ENCODE results near the gene PLVAP. TPM values are rescaled to one million over a fixed set of nuclear protein-coding genes. Genes with fewer than 3 reads are reported as not detected.
A peak's percentile ranks its signal among the peaks of the same experiment; 100 is the strongest.

PLVAP gene
- total and polyA plus RNA-seq, 5 donors from 2014 or later, result not detected

DNA sequence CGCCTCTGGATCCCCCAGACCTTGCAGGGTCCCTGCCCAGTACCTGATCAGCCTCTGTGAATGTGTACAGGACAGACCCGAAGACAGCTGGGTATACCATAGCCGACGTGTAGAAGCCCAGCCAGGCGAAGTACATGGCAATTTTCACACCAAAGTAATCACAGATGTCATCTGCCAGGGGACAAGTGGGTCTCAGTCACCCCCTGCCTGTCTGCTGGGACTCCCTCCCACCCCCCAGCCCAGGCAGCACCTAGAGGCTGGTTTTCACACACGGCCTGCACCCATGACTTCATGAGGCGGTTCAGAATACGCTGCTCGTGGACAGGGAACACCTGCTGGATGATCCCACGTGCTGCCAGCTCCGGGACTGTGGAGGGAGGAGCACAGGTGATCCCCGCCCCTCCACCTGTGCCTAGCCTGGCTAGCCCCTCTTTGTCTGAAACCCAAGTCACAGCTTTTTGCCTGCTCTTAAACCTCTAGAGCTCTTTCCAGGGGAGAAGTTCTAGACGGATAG lies 46.0 kb downstream of the PLVAP start:
- Mint-ChIP-seq H3K36me3 (no peaks in the 10 kb centered on the region), H3K9me3 (no peaks in the 10 kb centered on the region), H3K27ac (no peak overlapping the region), H3K27me3 (peaks cover 9% of the 10 kb centered on the region), H3K4me3 (peak overlapping the region in 3 of 4 donors; percentile 27 to 86 (median 75)), H3K4me1 (peaks cover 5 to 33% (median 12%) of the 10 kb centered on the region in 4 donors)
- no peak for ATAC-seq (ENCODE audit: low read depth in 2 of 2)
- DNase-seq, result no peak
- Histone ChIP-seq H3K27ac (ENCODE audit: insufficient read depth, low read length, poor library complexity, severe bottlenecking) (no peak overlapping the region), H3K27me3 (ENCODE audit: control insufficient read depth, insufficient read depth, low read length) (no peaks in the 10 kb centered on the region), H3K9me3 (ENCODE audit: control insufficient read depth in 2 of 2, low read length in 2 of 2) (no peaks in the 10 kb centered on the region), H3K4me3 (ENCODE audit: low read depth, low read length) (no peak overlapping the region), H3K4me1 (ENCODE audit: control insufficient read depth, insufficient read depth, low read length, poor library complexity, severe bottlenecking) (peaks cover 43% of the 10 kb centered on the region), H3K36me3 (ENCODE audit: control insufficient read depth, insufficient read depth, low read length) (no peaks in the 10 kb centered on the region)

DNA sequence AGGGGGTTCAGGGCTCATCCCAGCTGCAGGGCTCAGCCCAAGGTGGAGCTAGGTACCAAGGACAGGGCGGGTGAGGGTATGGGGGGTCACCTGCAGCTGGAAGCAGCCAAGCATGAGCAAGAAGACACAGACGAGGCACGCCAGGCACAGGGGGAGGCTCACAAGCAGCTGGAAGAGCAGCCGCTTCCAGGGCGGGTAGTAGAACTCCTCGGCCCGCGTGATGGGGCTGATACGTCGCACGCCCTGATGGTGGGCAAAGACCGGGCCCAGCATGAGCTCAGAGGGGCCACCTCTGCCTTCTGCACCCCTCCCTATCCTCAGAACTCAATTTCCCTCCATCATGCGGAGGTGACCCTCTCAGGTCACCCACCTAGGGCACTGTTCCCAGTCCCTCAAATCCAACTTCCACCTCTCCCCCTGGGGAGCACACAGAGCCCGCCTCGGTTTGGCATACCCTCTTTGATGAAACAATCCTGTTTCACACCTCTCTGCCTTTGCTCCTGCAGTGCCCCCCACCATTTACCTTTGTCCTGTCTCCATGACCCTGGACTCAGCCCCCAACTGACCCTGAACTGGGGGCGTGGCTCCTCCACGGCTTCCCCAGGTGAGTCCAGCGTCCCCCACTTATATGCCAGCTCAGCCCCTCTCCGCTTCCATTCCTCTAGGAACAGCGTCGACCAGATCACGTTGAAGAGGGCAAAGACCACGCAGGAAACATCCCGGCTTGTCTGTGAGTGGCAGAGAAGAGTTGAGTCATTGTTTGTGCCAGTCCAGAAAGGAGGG lies 46.7 kb downstream of the PLVAP start:
- Mint-ChIP-seq H3K9me3 (no peaks in the 10 kb centered on the region), H3K36me3 (no peaks in the 10 kb centered on the region), H3K4me3 (peak overlapping the region; percentile 27 to 86 (median 68)), H3K4me1 (peaks cover 5 to 31% (median 14%) of the 10 kb centered on the region in 4 donors), H3K27me3 (peaks cover 9% of the 10 kb centered on the region), H3K27ac (no peak overlapping the region)
- H3K4me1 ChIP-seq (ENCODE audit: control insufficient read depth, insufficient read depth, low read length, poor library complexity, severe bottlenecking), result peaks cover 41% of the 10 kb centered on the region
- no peaks in the 10 kb centered on the region for H3K36me3 ChIP-seq (ENCODE audit: control insufficient read depth, insufficient read depth, low read length)
- ATAC-seq (ENCODE audit: low read depth in 2 of 2) (no peak), DNase-seq (no peak)
- no peaks in the 10 kb centered on the region for H3K9me3 ChIP-seq (ENCODE audit: control insufficient read depth in 2 of 2, low read length in 2 of 2)
- H3K27ac ChIP-seq (ENCODE audit: insufficient read depth, low read length, poor library complexity, severe bottlenecking), result no peak overlapping the region
- no peak overlapping the region for H3K4me3 ChIP-seq (ENCODE audit: low read depth, low read length)
- H3K27me3 ChIP-seq (ENCODE audit: control insufficient read depth, insufficient read depth, low read length), result no peaks in the 10 kb centered on the region

DNA sequence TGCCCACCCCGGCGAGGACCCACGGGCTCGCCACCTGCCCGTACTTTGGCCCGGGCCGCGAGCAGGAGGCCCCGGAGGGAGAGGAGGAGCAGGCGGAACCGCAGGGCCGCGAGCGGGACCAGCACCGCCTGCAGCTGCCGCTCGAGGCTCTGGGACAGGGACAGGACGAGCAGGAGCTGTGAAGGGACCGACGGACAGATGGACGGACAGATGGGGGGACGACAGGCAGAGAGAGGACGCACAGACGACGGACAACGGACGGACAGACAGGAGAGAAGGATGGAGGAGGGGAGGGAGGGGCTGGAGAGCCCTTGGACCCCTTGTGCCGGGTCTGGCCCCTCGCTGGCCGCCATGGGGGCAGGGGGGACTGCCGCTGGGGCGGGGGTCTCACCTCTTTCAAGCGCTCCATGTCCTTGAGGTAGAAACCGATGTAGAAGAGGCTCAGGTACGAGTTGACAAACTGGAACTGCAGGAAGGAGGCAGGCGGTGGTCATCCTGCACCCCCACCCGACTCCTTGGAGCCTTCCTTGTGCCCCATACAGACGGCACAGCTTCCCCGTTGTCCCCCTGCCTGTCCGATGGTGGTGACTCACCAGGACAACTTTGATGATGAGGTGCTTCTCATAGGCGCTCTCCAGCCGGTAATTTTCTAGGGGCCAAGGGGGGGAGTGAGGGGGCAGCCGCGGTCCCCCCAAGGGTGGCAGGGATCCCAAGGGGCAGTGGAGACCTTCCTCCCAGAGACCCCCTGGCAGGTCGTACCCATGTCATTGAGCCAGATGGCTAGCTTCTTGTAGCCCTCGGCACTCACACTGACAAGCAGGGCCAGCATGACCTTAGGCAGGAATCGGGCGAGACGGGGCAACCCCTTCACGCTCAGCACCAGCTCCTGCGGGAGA lies 47.5 kb downstream of the PLVAP start:
- no peak overlapping the region for H3K27ac ChIP-seq (ENCODE audit: insufficient read depth, low read length, poor library complexity, severe bottlenecking)
- no peak overlapping the region for H3K4me3 ChIP-seq (ENCODE audit: low read depth, low read length)
- no peaks in the 10 kb centered on the region for H3K9me3 ChIP-seq (ENCODE audit: control insufficient read depth in 2 of 2, low read length in 2 of 2)
- H3K27ac Mint-ChIP-seq, result no peak overlapping the region
- no peaks in the 10 kb centered on the region for H3K36me3 ChIP-seq (ENCODE audit: control insufficient read depth, insufficient read depth, low read length)
- no peak for ATAC-seq (ENCODE audit: low read depth in 2 of 2)
- peaks cover 9% of the 10 kb centered on the region for H3K27me3 Mint-ChIP-seq
- peak overlapping the region; percentile 21 to 70 (median 54) for H3K4me3 Mint-ChIP-seq
- no peaks in the 10 kb centered on the region for H3K36me3 Mint-ChIP-seq
- H3K27me3 ChIP-seq (ENCODE audit: control insufficient read depth, insufficient read depth, low read length), result no peaks in the 10 kb centered on the region
- peaks cover 34% of the 10 kb centered on the region for H3K4me1 ChIP-seq (ENCODE audit: control insufficient read depth, insufficient read depth, low read length, poor library complexity, severe bottlenecking)
- no peaks in the 10 kb centered on the region for H3K9me3 Mint-ChIP-seq
- H3K4me1 Mint-ChIP-seq, result peaks cover under 1 to 25% (median 11%) of the 10 kb centered on the region in 4 donors
- no peak for DNase-seq

DNA sequence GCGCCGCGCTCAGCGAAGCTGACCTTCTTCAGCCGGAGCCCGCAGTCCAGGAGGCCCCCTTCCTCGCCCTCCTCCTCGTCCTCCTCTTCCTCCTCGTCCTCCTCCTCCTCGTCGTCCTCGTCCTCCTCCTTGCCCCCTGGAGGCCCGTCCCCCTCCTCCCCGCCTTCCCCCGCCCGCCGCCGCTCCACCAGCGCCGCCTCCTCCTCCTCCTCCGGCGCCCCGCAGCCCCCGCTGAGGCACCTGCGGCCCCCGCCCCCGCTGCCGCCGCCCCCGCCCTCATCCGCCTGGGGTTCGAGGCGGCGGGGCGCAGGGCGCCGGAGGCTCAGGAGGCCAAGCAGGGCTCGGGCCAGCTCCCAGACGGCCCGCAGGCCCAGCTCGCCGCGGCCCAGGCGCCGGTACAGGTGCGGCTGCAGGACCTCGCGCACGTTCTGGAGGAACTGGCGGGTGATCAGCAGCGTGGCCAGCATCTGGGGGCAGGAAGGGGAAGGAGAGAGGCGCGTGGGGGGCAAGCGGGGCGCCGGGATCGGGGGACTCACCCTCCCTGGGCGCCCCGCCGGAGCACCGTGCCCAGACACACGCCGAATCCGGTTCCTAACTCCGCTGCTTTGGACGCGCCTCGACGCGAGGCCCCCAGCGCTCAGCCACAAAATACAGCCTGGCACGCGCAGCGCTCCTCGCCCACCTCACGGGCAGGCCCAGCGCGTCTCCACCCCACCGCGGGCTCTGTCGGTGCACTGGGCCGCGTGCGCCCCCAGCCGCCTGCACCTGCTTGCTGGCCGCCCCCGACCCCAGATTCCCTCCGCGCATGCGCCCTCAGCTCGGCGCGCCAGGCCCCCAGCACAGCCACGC lies 48.4 kb downstream of the PLVAP start:
- H3K4me1 ChIP-seq (ENCODE audit: control insufficient read depth, insufficient read depth, low read length, poor library complexity, severe bottlenecking), result peaks cover 28% of the 10 kb centered on the region
- no peak overlapping the region for H3K27ac Mint-ChIP-seq
- H3K27me3 ChIP-seq (ENCODE audit: control insufficient read depth, insufficient read depth, low read length), result no peaks in the 10 kb centered on the region
- peak overlapping the region in 2 of 4 donors; percentile 85 to 88 for H3K4me3 Mint-ChIP-seq
- DNase-seq, result peak in 2 of 3 donors; percentile 31 to 39
- no peaks in the 10 kb centered on the region for H3K9me3 ChIP-seq (ENCODE audit: control insufficient read depth in 2 of 2, low read length in 2 of 2)
- peaks cover 6% of the 10 kb centered on the region for H3K27me3 Mint-ChIP-seq
- peak; percentile 25 to 26 for ATAC-seq (ENCODE audit: low read depth in 2 of 2)
- no peak overlapping the region for H3K4me3 ChIP-seq (ENCODE audit: low read depth, low read length)
- no peaks in the 10 kb centered on the region for H3K36me3 Mint-ChIP-seq
- peaks cover 0 to 21% (median 7%) of the 10 kb centered on the region in 4 donors for H3K4me1 Mint-ChIP-seq
- peak overlapping the region; percentile 63 for H3K27ac ChIP-seq (ENCODE audit: insufficient read depth, low read length, poor library complexity, severe bottlenecking)
- no peaks in the 10 kb centered on the region for H3K36me3 ChIP-seq (ENCODE audit: control insufficient read depth, insufficient read depth, low read length)
- no peaks in the 10 kb centered on the region for H3K9me3 Mint-ChIP-seq

DNA sequence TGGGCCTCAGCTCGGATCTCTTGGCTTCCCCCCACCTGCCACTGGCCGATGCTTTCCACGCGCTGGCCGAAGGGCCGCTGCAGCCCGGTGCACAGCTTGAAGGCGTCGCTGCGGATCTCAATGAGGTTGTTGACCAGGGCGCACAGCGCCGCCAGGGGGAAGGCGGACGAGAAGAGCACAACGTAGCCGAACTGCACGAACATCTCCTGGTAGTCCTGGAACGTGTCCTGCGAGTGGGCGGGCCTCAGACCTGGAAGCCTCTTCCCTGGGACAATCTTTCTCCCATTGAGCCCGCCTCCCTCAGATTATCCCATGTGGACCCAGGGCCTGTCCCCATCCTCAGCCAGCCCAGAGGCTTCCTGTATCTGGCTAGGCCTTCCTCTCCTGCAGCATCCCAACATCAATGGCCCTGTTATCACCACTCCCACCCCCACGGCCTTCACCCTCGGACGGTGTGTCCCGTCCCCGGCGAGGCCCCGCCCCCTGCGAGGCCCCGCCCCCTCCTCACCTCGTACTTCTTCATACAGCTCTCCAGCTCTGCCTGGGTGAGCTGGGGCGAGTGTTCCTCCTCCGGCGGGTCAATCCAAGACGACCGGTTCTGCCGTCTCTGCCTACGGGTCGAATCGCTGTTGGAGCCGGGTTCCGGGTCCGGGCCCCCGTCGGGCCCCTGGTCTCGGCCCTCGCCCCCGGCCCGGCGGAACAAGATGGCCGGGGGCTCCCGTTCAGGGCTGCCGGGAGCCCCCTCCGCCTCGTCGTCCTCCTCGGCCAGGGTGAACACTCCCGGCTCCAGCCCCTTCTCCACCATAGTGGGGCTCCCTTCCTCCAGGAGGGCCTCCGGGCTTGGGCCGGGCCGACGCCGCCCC lies 49.3 kb downstream of the PLVAP start:
- H3K4me3 Mint-ChIP-seq, result peak overlapping the region; percentile 35 to 88 (median 81)
- peak; percentile 65 to 71 for ATAC-seq (ENCODE audit: low read depth in 2 of 2)

DNA sequence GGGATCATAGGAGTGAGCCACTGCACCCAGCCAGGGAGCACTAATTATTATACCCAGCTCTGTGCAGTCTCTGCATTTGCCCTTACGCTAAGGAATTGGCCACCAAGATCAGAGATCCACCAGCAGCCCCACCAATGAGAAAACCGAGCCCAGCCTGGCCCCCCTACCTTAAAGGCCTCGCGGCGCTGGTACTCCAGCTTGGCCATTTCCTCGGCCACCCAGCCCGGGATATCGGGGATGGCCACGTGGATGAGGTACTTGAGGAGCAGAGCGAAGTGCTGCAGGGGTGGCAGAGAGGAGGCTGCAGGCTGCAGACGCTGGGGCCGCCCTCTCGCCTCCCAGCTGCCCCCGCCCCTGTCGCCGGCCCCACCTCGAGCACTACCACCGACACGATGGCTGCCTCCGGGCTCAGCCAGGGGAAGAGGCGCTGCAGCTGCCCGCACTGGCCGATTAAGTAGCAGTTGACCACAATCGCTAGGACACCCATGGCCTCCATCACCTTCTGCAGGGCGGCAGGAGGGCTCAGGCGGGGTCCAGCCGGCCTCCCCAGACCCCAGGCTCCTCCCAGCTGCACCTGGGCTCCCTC lies 50.0 kb downstream of the PLVAP start:
- ATAC-seq (ENCODE audit: low read depth in 2 of 2), result no peak
- no peaks in the 10 kb centered on the region for H3K9me3 Mint-ChIP-seq
- Histone ChIP-seq H3K36me3 (ENCODE audit: control insufficient read depth, insufficient read depth, low read length) (no peaks in the 10 kb centered on the region), H3K4me1 (ENCODE audit: control insufficient read depth, insufficient read depth, low read length, poor library complexity, severe bottlenecking) (peaks cover 26% of the 10 kb centered on the region), H3K27ac (ENCODE audit: insufficient read depth, low read length, poor library complexity, severe bottlenecking) (no peak overlapping the region), H3K4me3 (ENCODE audit: low read depth, low read length) (no peak overlapping the region), H3K9me3 (ENCODE audit: control insufficient read depth in 2 of 2, low read length in 2 of 2) (no peaks in the 10 kb centered on the region), H3K27me3 (ENCODE audit: control insufficient read depth, insufficient read depth, low read length) (no peaks in the 10 kb centered on the region)
- peak overlapping the region; percentile 44 to 75 (median 70) for H3K4me3 Mint-ChIP-seq
- peaks cover 5% of the 10 kb centered on the region for H3K36me3 Mint-ChIP-seq
- no peak overlapping the region for H3K27ac Mint-ChIP-seq
- DNase-seq, result no peak
- H3K27me3 Mint-ChIP-seq, result peaks cover 6% of the 10 kb centered on the region
- peaks cover 0 to 18% (median 5%) of the 10 kb centered on the region in 4 donors for H3K4me1 Mint-ChIP-seq

More for the DNA sequence above, 49.3 kb downstream of the PLVAP start:
- Histone ChIP-seq H3K27me3 (ENCODE audit: control insufficient read depth, insufficient read depth, low read length) (no peaks in the 10 kb centered on the region), H3K27ac (ENCODE audit: insufficient read depth, low read length, poor library complexity, severe bottlenecking) (peak overlapping the region; percentile 63), H3K4me3 (ENCODE audit: low read depth, low read length) (no peak overlapping the region), H3K36me3 (ENCODE audit: control insufficient read depth, insufficient read depth, low read length) (no peaks in the 10 kb centered on the region), H3K9me3 (ENCODE audit: control insufficient read depth in 2 of 2, low read length in 2 of 2) (no peaks in the 10 kb centered on the region), H3K4me1 (ENCODE audit: control insufficient read depth, insufficient read depth, low read length, poor library complexity, severe bottlenecking) (peaks cover 26% of the 10 kb centered on the region)
- H3K27me3 Mint-ChIP-seq, result peaks cover 6% of the 10 kb centered on the region
- peak; percentile 46 to 59 (median 55) for DNase-seq
- no peaks in the 10 kb centered on the region for H3K9me3 Mint-ChIP-seq
- H3K36me3 Mint-ChIP-seq, result no peaks in the 10 kb centered on the region
- peak overlapping the region in 2 of 3 donors; percentile 38 to 65 for H3K27ac Mint-ChIP-seq
- H3K4me1 Mint-ChIP-seq, result peaks cover 0 to 19% (median 5%) of the 10 kb centered on the region in 4 donors
